ENCODE results near the gene PCDH9. TPM values are rescaled to one million over a fixed set of nuclear protein-coding genes. Genes with fewer than 3 reads are reported as not detected.

PCDH9 gene, protein sequence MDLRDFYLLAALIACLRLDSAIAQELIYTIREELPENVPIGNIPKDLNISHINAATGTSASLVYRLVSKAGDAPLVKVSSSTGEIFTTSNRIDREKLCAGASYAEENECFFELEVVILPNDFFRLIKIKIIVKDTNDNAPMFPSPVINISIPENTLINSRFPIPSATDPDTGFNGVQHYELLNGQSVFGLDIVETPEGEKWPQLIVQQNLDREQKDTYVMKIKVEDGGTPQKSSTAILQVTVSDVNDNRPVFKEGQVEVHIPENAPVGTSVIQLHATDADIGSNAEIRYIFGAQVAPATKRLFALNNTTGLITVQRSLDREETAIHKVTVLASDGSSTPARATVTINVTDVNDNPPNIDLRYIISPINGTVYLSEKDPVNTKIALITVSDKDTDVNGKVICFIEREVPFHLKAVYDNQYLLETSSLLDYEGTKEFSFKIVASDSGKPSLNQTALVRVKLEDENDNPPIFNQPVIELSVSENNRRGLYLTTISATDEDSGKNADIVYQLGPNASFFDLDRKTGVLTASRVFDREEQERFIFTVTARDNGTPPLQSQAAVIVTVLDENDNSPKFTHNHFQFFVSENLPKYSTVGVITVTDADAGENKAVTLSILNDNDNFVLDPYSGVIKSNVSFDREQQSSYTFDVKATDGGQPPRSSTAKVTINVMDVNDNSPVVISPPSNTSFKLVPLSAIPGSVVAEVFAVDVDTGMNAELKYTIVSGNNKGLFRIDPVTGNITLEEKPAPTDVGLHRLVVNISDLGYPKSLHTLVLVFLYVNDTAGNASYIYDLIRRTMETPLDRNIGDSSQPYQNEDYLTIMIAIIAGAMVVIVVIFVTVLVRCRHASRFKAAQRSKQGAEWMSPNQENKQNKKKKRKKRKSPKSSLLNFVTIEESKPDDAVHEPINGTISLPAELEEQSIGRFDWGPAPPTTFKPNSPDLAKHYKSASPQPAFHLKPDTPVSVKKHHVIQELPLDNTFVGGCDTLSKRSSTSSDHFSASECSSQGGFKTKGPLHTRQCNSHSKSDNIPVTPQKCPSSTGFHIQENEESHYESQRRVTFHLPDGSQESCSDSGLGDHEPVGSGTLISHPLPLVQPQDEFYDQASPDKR (N-terminal part only)
- total RNA-seq: 25.8 and 49.9 TPM in 2 replicates

DNA sequence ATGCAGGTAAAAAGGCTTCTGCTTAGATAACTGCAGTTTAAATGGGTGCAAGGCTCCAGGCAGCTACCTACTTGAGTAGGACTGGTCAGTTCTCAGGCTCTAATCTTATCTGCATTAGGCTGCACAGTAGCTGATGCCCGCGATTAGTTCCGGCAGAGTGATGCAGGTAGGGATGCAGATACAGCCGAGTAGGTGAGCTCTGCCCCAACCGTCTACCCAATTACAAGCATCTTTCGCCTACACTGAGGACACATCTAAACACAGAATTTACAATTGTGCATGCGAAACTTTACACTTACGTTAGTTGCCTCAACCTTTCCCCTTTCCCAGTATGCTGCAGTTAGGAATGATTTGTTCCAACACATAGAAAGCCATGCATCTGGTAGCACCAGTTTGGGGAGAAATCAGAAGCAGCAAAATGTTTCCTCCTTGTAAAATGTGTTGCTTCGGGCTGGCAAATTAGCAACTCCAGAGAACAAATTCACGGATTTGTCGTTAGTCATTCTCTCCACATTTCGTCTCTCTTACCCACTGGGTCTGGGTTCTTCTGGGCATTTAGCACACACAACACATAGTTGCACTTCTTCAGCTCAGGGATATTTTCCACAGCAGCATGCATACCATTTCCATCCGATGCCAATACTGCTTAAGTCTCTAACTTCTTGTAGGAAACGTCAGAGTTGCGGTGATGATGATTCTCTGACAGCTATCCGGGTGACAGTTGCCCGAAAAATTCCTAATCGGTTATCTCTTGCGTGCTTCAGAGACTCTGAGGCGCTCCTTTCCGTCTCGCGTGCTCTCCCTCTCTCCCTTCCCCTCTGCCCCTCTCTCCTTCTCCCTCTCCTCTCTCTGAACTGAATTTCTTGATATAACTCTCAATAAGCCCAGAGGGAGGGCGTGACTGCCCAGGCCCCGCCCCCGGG is at the start of gene PCDH9:
Gene PCDH9, minus strand, starts transcription at position 856 of the 923 bp plus-strand sequence. CDS start 1,896 bp downstream, outside the sequence.

Small RNAs within 50 kb of the gene (small RNA-seq; reads per million reads assigned to genes)
- not detected for gene RNU7-87P
